HG02973 (cell line): Measurements from ENCODE around the gene FABP7.

Experiments
- ATAC-seq: cut with Tn5 transposase; IDR thresholded peaks from one replicate; pipeline ENCODE4 v1.9.1; 2021; ENCODE audit warnings: moderate library complexity; ENCODE audit not compliant: unreplicated experiment

FABP7 gene

GRCh38 chr6:122755901-122756300, 23.6 kb upstream of the FABP7 start:
- no peak for ATAC-seq

DNA sequence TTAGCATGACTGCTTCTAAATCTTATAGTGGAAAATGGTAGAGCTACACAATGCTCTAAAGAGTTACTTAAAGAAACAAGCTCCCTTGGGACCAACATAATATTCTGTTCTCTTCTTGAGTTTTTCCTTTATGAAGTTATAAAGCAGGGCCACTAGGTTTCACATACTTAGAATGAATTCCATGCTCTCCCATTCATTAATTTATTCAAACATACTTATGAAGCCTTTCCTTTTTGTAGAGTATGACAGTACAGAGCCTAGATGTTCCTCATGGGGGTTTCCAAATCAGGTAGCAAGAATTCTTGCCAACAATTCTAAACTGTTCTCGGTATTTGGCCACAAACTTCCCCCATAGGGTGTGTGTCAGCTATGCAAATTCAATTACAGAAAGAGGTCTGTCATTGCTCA, 20.6 kb upstream of the FABP7 start:
- peak; percentile 100 for ATAC-seq

- ATAC-seq, result no peak
These were observed 19.2 kb upstream of the FABP7 start for GRCh38 chr6:122760330-122760729.

- ATAC-seq, result no peak
These were observed 13.3 kb upstream of the FABP7 start for GRCh38 chr6:122766256-122766655.

DNA sequence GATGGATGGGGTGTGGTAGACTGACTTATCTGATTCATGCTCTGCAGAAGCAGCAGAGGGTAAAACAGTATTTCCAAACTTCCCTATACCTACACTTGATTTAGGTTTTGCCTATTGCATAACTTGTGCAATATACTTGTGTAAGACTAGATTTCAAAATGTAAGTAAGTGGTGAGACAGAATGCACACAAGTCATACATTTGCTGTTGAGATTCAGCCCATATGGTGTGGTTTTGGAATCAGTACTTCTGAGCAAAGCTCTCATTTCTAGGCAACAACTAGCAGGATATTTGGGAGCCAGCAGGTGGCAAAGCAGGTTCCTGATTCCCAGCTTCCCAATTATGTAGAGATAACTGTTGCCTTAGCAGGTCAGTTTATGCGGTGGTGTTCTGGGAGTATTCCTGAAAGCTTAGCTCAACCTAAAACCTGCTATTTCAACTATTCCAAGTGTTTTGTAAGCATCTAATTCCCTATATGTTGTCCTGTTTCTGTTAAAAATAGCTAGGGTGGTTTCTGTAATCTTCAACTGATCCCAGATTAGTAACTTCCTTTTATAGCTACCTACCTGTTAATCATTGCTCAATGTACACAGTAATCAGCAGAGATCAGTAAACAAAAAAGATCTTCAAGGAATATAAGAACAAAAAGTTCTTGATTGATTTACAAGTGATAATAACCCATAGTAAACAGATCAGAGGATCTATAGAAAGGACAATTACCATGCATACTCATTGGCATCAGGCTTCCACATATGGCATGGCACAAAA, 8.5 kb upstream of the FABP7 start:
- ATAC-seq, result no peak

GRCh38 chr6:122772724-122773415, 6.6 kb upstream of the FABP7 start:
- no peak for ATAC-seq

DNA sequence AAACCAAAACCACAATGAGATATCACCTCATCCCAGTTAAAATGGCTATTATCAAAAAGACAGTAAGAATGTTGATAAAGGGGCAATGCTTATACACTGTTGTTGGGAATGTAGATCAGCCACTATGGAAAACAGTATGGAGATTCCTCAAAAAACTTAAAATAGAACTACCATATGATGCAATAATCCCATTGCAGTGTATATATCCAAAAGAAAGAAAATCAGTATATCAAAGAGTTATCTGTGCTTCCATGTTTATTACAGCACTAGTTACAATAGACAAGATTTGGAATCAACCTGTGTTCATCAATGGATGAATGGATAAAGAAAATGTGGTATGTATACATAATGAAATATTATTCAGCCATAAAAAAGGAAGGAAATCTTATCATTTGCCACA, 3.5 kb upstream of the FABP7 start:
- ATAC-seq, result no peak

DNA sequence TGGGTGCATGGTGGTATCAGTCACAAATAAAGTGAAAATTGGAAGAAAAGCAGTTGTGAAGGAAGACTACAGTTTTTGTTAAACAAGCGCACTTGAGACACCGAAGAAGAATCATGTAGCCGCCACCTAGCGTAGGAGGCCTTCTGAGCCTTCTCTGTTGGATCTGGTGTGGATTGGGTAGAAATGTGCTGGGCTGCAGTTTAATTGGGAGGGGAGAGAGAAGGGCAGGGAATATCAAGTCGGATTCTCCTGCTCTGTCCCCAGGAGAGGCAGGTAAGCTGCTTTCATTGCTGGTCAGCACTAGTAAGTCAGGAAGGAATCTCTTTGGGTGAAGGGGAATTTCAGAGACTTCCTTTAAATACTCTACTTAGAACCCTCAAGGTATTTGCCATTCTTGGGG, 1.2 kb upstream of the FABP7 start:
- ATAC-seq, result no peak

GRCh38 chr6:122778985-122779661, 393 bp upstream of the FABP7 start:
- ATAC-seq, result no peak

DNA sequence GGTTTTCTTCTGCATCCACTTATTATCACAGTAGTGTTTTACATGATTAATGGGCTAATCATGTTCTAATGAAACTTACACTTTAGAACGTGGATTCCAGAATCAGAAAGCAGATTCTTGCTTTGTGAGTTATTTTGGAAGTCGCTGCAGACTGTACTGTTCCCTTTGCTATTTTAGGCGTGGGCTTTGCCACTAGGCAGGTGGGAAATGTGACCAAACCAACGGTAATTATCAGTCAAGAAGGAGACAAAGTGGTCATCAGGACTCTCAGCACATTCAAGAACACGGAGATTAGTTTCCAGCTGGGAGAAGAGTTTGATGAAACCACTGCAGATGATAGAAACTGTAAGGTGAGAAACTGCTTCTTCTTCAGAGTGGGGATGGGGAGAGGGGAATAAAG, 598 bp downstream of the FABP7 start:
- no peak for ATAC-seq

GRCh38 chr6:122781716-122782115, 2.2 kb downstream of the FABP7 start:
- no peak for ATAC-seq

DNA sequence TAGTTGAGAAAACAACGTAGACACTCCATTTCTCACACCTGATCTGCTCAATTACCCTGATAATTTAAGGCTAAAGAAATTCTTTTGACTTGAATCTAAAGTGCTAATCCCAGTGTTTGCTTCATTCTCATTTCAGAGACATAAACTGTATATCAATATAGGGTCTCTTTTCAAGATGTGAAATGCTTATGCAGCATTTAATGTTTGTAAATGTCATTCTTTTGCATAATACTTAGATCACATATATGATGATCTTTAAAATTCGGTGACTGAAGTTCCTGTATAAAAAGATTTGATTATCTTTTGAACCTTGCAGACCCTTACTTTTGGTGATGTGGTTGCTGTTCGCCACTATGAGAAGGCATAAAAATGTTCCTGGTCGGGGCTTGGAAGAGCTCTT, 3.9 kb downstream of the FABP7 start:
- no peak for ATAC-seq

GRCh38 chr6:122785891-122786290, 6.4 kb downstream of the FABP7 start:
- ATAC-seq, result no peak

GRCh38 chr6:122787721-122788120, 8.2 kb downstream of the FABP7 start:
- no peak for ATAC-seq

DNA sequence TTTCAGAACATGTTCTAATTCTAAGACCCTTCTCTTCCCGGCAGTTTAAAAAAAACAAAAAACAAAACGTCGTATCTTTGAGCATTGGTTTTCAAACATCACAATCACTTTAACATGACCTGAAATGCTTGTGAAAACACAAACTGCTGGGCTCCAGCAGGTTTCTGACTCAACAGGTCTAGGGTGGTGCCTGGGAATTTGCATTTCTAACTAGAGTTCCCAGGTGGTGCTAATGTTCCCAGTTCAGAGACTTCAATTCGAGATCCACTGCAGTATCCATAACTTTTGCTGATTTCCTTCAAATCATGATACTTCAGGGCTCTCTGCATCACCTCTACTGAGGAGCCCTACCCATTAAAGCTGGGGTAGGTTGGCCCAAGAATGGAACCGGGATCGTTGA, 8.7 kb downstream of the FABP7 start:
- no peak for ATAC-seq

DNA sequence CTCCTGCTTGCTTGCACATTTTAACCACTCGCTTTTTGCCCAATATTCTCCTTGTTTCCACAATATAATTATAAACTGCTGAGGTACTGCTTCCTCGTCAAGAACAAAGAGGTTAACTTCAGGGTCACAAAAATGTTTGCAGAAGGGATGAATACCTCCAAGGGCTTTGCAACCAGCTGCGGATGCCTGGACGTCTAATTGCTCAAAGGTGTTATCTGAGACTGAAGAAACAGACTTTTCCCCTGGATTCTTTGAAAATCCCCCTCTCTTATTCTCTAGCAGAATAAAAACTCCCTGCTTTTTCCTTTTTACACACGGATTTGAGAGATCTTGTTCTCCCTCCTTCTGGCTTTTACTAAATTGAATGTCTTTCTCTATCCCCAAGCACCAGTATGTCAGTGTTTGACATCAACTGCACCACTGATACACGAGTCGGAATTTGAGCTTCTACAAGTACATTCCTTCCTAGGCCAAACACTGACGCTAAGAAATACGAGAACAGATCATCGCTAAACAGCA, 9.2 kb downstream of the FABP7 start:
- no peak for ATAC-seq

DNA sequence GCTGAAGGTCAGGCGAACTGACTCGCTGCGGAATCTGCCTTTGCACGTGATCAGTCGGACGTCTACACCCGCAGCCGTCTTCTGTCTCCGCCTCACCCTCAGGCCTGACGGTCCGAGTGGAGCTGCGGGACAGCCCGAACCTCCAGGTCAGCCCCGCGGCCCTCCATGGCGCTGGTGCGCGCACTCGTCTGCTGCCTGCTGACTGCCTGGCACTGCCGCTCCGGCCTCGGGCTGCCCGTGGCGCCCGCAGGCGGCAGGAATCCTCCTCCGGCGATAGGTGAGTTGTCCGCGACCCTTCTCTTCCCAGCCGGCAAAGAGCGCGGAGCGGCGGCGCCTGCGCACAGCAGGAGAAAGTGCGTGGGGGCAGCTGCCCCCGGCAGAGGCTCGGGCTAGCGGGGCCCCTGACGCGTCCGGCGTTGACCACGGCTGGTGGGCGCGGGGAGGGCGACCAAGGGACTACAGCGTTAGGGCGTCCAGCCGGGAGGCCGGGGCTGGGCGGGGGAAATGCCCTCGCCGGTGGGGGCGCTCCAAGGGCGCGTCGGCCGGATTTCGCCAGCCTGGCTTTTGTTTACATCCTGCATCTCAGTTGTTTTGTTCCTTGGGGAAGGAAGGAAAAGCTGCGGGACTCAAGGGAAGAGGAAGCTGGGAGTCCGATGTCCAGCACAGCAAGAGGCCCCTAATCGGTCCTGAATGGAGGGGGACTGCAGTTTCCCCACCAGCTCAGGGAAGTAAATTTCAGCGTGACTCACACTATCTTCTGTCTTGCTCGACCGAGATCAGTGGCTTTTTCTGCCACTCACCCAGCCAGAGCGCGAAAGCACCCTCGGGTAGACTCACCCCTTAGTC, 9.9 kb downstream of the FABP7 start, which contains the start of gene SMPDL3A:
TSS of gene SMPDL3A (plus strand) at position 77 of the 846 bp plus-strand sequence. CDS start at position 166, 89 bp downstream.
- peak; percentile 62 for ATAC-seq

DNA sequence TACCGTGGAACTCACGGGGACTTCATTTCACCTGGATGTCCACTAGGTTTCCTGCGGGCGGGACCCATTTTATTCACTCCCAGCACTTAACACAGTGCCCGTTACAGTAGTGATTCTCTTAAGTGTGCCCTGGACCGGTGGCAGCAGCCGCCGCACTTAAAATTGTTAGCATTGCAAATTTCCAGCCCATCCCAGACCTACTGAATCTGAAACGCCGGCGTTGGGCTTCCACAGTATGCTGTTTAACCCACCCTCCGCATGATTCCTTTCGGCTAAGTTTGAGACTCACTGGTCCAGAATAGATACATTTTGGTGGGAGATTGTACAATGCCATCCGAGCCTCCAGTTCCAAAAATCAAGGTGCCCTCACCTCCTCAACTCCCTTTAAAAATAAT, 10.5 kb downstream of the FABP7 start:
- peak; percentile 5 for ATAC-seq

GRCh38 chr6:122790423-122791309, 11.2 kb downstream of the FABP7 start:
- ATAC-seq, result no peak

- no peak for ATAC-seq
These were observed 11.8 kb downstream of the FABP7 start for GRCh38 chr6:122791310-122791679.
